ENCODE data around the gene C16orf46.

Gene C16orf46

GRCh38 chr16:81088836-81089235 is 11.8 kb upstream of the C16orf46 start:
- intact Hi-C loops (cut with DNase I): no loop called here
- DNase-seq: no peak

- intact Hi-C loops (cut with DNase I): no loop called here
- no peak for DNase-seq
These were observed 4.0 kb upstream of the C16orf46 start for GRCh38 chr16:81081014-81081413.

GRCh38 chr16:81080233-81080632 is 3.2 kb upstream of the C16orf46 start:
- no peak for DNase-seq
- intact Hi-C loops (cut with DNase I): no loop called here

GRCh38 chr16:81076566-81077075 is 417 bp downstream of the C16orf46 start:
- intact Hi-C loops (cut with DNase I): loop anchor here (2.0 to 10.0 kb wide), 3 partner anchors 20 to 72 kb away; partner anchors contain the start of genes ATMIN, CENPN, CMC2 and GCSH
- DNase-seq: peak; percentile 80 to 96 (median 92)

GRCh38 chr16:81073560-81074330 is 3.3 kb downstream of the C16orf46 start:
- intact Hi-C loops (cut with DNase I): loop anchor here (10.0 kb wide), 1 partner anchor 69 kb away; the partner anchor contains the start of genes CENPN and CMC2
- no peak for DNase-seq

GRCh38 chr16:81071805-81072204 is 5.2 kb downstream of the C16orf46 start:
- DNase-seq: no peak
- intact Hi-C loops (cut with DNase I): loop anchor here (10.0 kb wide), 1 partner anchor 67 kb away; the partner anchor contains the start of genes CENPN and CMC2

GRCh38 chr16:81070979-81071378 is 6.1 kb downstream of the C16orf46 start:
- intact Hi-C loops (cut with DNase I): loop anchor here (10.0 kb wide), 1 partner anchor 66 kb away; the partner anchor contains the start of genes CENPN and CMC2
- DNase-seq: no peak

- intact Hi-C loops (cut with DNase I): no loop called here
- DNase-seq: no peak
These were observed 8.0 kb downstream of the C16orf46 start for GRCh38 chr16:81069063-81069462.

GRCh38 chr16:81067166-81067565 is 9.9 kb downstream of the C16orf46 start:
- DNase-seq: no peak
- intact Hi-C loops (cut with DNase I): no loop called here

- no peak for DNase-seq
- intact Hi-C loops (cut with DNase I): no loop called here
These were observed 10.4 kb downstream of the C16orf46 start for GRCh38 chr16:81066681-81067080.

GRCh38 chr16:81061871-81062608 is 15.0 kb downstream of the C16orf46 start:
- no peak for DNase-seq
- intact Hi-C loops (cut with DNase I): no loop called here

GRCh38 chr16:81061307-81061640 is 15.8 kb downstream of the C16orf46 start:
- no peak for DNase-seq

GRCh38 chr16:81060576-81061306 is 16.3 kb downstream of the C16orf46 start:
- intact Hi-C loops (cut with DNase I): no loop called here
- no peak for DNase-seq

More at GRCh38 chr16:81061307-81061640, 15.8 kb downstream of the C16orf46 start:
- intact Hi-C loops (cut with DNase I): no loop called here

- intact Hi-C loops (cut with DNase I): no loop called here
- DNase-seq: no peak
These were observed 23.3 kb downstream of the C16orf46 start for GRCh38 chr16:81053761-81054160.

GRCh38 chr16:81042821-81043220 is 34.2 kb downstream of the C16orf46 start:
- intact Hi-C loops (cut with DNase I): no loop called here
- no peak for DNase-seq

- no peak for DNase-seq
- intact Hi-C loops (cut with DNase I): no loop called here
These were observed 35.3 kb downstream of the C16orf46 start for GRCh38 chr16:81041696-81042095.

- no peak for DNase-seq
- intact Hi-C loops (cut with DNase I): no loop called here
These were observed 36.2 kb downstream of the C16orf46 start for GRCh38 chr16:81040842-81041241.

GRCh38 chr16:81040131-81040530 is 36.9 kb downstream of the C16orf46 start:
- intact Hi-C loops (cut with DNase I): no loop called here

GRCh38 chr16:81036751-81037350 is 40.2 kb downstream of the C16orf46 start:
- DNase-seq: no peak
- intact Hi-C loops (cut with DNase I): loop anchor here (5.0 kb wide), 1 partner anchor 40 kb away; the partner anchor contains the start of gene C16orf46

More at GRCh38 chr16:81040131-81040530, 36.9 kb downstream of the C16orf46 start:
- DNase-seq: no peak
